SK-MEL-5 (cell line): ENCODE data around the gene IQGAP2. TPM values are rescaled to one million over a fixed set of nuclear protein-coding genes. Genes with fewer than 3 reads are reported as not detected.

Experiments used
- DNase-seq: peaks from one replicate; pipeline ENCODE4 v3.0.0-alpha.2; 2016; ENCODE audit warnings: low read depth, low spot score
- in situ Hi-C: cut with HindIII; loops from 2 replicates; pipeline ENCODE4 v1.10.0; 2016; ENCODE audit warnings: low sequenced_read_pairs, high pct_unique_total_duplicates, low pct_unique_long_range_greater_than_20kb
- total RNA-seq: library from RNA; depleted of rRNA; stranded (reverse); fragments of >200 nt; shearing (Covaris generic); gene quantifications from 2 replicates; pipeline ENCODE4 v1.2.3, GENCODE V29; 2014

IQGAP2 gene
- total RNA-seq, 1 experiment from 2014 or later, result 0.95 TPM

- in situ Hi-C loops, result no loop called here
- DNase-seq, result no peak
Observed at GRCh38 chr5:76617229-76617628, 214.1 kb downstream of the IQGAP2 start.

- no peak for DNase-seq
- in situ Hi-C loops, result no loop called here
Observed at GRCh38 chr5:76617675-76618074, 214.6 kb downstream of the IQGAP2 start.

GRCh38 chr5:76620166-76620565 is 217.1 kb downstream of the IQGAP2 start:
- DNase-seq, result no peak
- in situ Hi-C loops, result no loop called here

- DNase-seq, result no peak
- in situ Hi-C loops, result no loop called here
Observed at GRCh38 chr5:76622076-76622475, 219.0 kb downstream of the IQGAP2 start.

GRCh38 chr5:76622973-76623596 is 220.0 kb downstream of the IQGAP2 start, which contains the start of gene F2RL2:
F2RL2 (minus strand) TSS chr5:76623403; CDS start chr5:76623230, 173 bp downstream.
- DNase-seq, result no peak
- in situ Hi-C loops, result no loop called here

- DNase-seq, result no peak
- in situ Hi-C loops, result no loop called here
Observed at GRCh38 chr5:76625087-76625815, 222.2 kb downstream of the IQGAP2 start.

- in situ Hi-C loops, result no loop called here
- no peak for DNase-seq
Observed at GRCh38 chr5:76626738-76627137, 223.7 kb downstream of the IQGAP2 start.

GRCh38 chr5:76634661-76635060 is 231.6 kb downstream of the IQGAP2 start:
- DNase-seq, result no peak
- in situ Hi-C loops, result no loop called here

- in situ Hi-C loops, result no loop called here
- no peak for DNase-seq
Observed at GRCh38 chr5:76637490-76637889, 234.4 kb downstream of the IQGAP2 start.

GRCh38 chr5:76638479-76638878 is 235.4 kb downstream of the IQGAP2 start:
- in situ Hi-C loops, result no loop called here
- DNase-seq, result no peak

GRCh38 chr5:76641514-76642120 is 238.5 kb downstream of the IQGAP2 start:
- in situ Hi-C loops, result no loop called here

GRCh38 chr5:76642390-76643040 is 239.4 kb downstream of the IQGAP2 start:
- no peak for DNase-seq
- in situ Hi-C loops, result no loop called here

More at GRCh38 chr5:76641514-76642120, 238.5 kb downstream of the IQGAP2 start:
- peak; percentile 84 for DNase-seq

- in situ Hi-C loops, result no loop called here
- no peak for DNase-seq
Observed at GRCh38 chr5:76643371-76643770, 240.3 kb downstream of the IQGAP2 start.

- in situ Hi-C loops, result no loop called here
- no peak for DNase-seq
Observed at GRCh38 chr5:76649140-76649539, 246.1 kb downstream of the IQGAP2 start.

GRCh38 chr5:76652809-76653414 is 249.8 kb downstream of the IQGAP2 start:
- DNase-seq, result no peak
- in situ Hi-C loops, result no loop called here

GRCh38 chr5:76657091-76657490 is 254.0 kb downstream of the IQGAP2 start:
- in situ Hi-C loops, result no loop called here
- DNase-seq, result no peak

GRCh38 chr5:76657683-76658311 is 254.7 kb downstream of the IQGAP2 start:
- DNase-seq, result no peak
- in situ Hi-C loops, result no loop called here
